GM19035 (cell line): ENCODE results near the gene CIDEB.

Source experiments
- ATAC-seq: cut with Tn5 transposase; IDR thresholded peaks from one replicate; pipeline ENCODE4 v1.9.1; 2021; ENCODE audit not compliant: unreplicated experiment

Gene CIDEB

DNA sequence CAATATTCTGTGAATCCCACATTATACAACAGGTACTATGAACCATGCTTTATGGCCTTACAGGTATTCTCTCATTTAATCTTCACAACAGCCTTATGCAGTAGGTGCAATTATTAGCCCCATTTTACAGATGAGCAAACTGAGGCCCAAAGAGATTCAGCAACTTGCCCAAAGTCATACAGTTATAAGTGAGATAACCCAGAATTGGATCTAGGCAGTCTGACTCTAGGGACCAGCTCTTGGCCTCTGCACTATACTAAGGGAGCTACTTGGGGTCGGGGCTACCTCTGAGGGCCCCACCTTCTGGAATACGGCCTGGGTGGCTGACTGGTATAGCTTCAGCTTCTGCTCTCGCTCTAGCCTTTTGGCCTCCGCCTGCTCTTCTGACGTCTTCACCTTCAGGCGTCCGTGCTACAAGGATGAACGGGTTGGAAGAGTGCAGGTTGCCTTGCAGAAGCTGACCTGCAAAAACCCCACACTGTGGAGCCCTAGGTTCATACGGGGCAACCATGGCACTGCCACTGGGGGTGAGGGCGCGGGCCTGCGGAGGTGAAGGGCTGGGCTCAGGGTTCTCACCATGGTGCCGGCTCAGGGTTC, 37.1 kb downstream of the CIDEB start:
- ATAC-seq: no peak

- no peak for ATAC-seq
These were observed 37.8 kb downstream of the CIDEB start for GRCh38 chr14:24269910-24270536.

DNA sequence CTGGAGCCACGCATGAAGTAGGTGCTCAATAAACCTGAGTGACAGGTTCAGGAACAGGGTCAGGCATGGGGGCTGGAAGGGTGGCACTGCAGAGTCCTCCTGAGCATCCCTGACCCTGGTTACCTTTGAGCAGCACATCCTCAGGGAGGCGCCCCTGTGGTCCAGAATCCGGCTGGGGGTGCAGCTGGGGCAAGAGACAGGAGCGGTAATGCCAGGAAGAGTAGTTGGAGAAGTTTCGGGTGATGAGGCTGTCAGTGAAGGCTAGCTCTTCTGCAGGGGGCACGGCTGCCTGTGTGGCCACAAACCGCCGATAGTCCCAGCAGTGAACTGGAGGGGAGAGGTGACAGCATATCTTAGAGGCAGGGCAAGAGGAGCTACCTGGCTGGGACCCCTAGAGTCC, 38.4 kb downstream of the CIDEB start:
- no peak for ATAC-seq

DNA sequence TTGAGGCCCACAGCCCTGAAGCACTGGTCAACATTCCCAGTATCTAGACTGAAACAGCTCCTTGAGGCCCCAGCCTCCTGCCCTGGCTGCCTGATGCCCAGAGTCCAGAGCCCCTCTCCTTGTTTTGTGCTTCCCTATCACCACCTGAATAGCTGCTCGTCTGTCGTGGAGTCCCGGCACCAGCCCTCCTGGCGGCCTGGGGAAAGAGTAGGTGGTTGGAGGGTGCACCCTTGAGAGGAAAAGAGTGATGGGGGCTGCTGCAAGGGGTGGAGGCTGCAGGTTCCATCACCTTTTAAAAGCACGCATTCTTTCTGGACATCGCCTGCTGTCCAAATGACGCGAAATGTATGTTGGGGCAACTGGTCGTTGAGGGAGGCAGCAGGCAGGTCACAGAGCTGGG, 39.6 kb downstream of the CIDEB start:
- no peak for ATAC-seq

GRCh38 chr14:24267516-24267915, 40.3 kb downstream of the CIDEB start:
- no peak for ATAC-seq

GRCh38 chr14:24266344-24267244, 41.2 kb downstream of the CIDEB start:
- ATAC-seq: no peak

- no peak for ATAC-seq
These were observed 43.5 kb downstream of the CIDEB start for GRCh38 chr14:24264298-24264697.

DNA sequence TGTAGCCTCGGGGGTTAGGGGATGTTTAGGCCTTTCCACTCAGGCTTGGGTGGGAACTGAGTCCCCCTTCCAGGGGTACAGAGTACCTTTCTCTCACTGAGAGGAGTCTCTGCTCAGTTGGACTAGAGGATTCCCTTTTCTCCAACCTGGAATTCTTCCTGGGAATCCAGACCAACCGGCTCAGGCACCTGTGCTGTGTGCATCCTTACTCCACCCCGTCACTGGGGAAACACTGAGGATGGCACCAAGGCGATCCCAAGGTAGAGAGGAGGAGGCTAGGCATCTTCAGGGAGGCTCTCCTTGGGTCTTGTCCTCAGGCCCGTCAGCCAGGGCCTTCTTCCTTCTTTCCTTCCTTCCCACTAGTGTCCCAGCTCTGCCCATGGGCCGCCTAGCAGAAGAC, 43.9 kb downstream of the CIDEB start:
- ATAC-seq: no peak

DNA sequence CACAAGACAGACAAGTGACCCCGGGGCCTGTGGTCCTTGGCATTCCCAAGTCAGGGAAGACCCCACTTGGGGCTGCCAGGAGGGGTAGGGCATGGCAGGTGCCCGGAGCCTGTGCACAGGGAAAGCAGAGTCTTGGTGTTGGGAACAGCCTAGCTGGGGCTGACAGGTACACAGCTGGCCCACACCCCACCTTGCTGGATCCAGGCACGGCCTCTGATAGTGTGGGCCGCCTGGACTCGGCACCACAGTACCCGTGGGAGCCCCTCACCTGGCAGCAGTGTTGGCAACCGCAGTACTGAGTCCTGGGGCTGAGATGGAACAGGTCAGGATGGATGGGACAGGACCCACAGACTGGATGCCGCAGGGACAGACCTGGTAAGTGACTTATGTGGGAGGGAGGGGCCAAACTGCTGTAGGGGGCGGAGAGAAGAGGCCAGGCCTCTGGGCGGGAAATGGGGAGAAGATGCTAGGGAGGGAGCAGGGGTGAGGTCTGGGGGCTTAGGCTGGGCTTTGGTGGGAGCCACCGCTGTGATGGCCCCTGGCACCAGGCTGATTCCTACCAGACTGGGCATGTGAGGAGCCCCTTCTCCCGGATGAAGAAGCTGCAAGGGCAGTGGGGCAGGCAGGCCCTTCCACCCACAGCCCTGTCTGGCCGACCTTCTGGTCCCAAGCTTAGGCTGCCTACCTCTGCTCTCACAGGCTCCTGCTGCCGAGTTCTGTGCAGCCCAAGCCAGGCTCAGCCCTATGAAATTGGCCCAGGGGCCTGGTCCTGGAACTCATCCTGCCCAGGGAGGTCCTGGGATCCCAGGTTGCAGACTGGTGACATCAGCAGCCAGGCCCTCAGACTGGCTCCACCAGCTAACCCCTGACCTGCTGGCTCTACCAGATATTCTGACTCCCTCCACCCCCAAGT, 44.7 kb downstream of the CIDEB start, which contains the start of gene TGM1:
TGM1 (minus strand) TSS at position 357 of the 913 bp plus-strand sequence. CDS start 825 bp downstream, outside the sequence.
- no peak for ATAC-seq

- no peak for ATAC-seq
These were observed 45.8 kb downstream of the CIDEB start for GRCh38 chr14:24261969-24262327.

GRCh38 chr14:24261256-24261968, 46.4 kb downstream of the CIDEB start:
- ATAC-seq: no peak

- ATAC-seq: no peak
These were observed 47.0 kb downstream of the CIDEB start for GRCh38 chr14:24260780-24261157.

DNA sequence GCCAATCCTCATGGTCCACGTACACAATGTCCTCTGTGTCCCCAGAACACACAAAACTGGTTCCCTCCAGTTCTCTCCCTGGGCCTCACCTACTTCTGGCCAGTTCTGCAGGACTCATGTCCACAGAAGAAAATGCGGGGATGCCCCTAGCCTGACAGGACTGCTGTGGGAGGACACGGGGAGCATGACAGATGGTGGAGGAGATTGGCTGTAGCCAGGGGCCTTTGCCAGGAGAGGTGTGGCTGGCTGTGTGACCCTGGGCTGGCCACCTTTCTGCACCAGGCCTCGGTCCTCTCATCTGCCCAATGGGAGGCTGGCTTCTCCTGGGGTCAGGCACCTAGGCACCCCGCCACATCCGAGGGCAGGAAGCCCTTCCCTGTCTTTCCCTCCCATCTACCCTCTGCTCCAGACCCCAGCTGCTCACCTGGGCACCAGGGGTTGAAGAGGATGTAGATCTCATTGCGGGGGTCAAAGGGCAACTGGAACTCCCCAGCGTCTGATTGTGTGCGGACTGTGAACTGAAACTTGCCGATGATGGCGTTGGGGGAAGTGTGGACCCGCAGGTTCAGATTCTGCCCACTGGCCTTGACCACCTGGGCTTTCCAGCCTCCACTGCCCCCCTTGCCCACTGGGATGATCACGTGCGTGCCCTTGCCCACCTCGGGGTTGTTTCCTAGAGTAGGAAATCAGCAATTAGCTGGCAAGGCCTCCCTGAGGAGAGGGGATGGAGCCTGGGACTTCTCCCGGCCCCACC, 47.6 kb downstream of the CIDEB start:
- ATAC-seq: no peak

DNA sequence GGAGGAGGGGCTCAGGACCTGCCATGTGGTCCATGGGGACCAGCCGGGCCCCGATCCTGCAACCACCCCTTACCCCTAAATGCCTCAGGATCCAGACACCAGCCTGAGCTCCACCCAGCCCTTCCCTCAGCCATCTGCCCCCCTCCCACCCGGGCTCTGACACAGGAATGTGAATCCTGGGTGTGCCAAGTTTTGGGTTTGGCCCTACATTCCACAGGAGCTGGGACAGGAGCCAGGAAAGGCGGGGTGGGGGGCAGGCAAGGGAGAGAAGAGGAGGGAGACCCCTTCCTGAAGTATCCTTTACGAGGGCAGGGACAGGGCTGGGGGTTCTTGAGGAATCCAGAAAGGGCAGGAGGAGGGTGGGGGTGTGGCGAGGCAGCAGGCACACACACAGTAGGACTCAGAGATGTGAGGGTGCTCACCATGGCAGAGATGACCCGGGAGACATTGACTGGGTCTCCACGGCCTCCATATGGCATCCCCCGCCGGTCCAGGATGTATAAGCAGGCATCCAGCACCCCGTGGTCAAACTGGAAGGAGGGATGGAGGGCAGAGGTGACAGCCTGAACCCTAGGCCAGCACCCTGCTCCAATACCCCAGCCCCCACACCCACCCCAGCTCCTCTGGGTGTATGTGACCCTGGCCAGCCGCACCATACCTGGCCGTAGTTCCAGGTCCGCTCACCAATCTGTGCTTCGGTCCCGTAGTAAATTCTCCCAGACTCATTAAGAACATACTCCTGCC, 48.3 kb downstream of the CIDEB start:
- ATAC-seq: no peak

GRCh38 chr14:24258548-24259265, 49.1 kb downstream of the CIDEB start:
- ATAC-seq: no peak

DNA sequence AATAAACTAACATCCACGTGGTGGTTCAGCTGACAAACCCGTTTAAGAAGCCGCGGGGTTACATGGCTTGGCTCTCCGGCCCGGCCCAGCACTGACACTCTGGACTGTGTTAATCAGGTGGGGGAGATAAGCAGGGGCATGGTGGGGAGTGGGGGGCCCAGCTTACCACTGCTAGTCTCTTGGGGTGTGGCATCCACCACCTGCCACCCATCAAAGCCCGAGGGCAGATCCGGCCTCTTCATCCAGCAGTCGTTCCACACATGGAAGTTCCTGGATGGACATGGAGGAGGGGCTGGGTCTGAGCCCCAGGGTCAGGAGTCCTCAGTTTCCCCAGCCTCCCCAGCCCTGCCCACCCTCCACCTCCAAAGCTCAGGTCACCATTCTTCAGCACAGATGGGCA, 49.7 kb downstream of the CIDEB start:
- no peak for ATAC-seq

DNA sequence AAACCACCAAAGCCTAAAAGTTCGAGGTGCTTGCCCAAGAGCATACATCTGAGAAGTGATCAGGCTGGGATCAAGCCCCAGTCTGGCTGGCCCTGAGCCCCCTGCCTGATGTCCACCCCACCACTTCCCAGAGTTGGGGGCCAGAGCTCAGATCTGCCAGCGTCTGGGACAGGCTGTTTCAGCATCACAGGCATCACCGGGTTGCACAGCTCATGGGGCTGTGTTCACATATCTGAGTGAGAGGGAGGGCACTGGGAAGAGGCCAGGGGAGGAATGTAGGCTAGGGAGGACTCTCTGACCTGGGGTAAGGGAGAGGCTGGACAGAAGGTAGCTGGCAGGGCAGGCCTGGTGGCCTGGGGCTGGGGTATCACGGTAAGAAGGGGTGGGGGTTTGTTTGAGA, 50.8 kb downstream of the CIDEB start:
- no peak for ATAC-seq

GRCh38 chr14:24255931-24256711, 51.7 kb downstream of the CIDEB start:
- ATAC-seq: no peak
